Peyer's patch (tissue), 4 donors: ENCODE results near the gene DCAF11. TPM values are rescaled to one million over a fixed set of nuclear protein-coding genes. Genes with fewer than 3 reads are reported as not detected.

Source experiments
- small RNA-seq, 2 donors: library from RNA; depleted of rRNA; stranded (forward); fragments of <200 nt; gene quantifications; one replicate each; pipeline ENCODE3, GENCODE V24; 2016
- total RNA-seq, 4 donors: library from RNA; depleted of rRNA; stranded (reverse); fragments of >200 nt; gene quantifications; one replicate each; pipeline ENCODE4 v1.1.0, GENCODE V29; 2016

The DCAF11 gene
- total RNA-seq, 4 donors from 2014 or later, result 113 to 214 (median 176) TPM

Small RNA genes within 50 kb of the gene (small RNA-seq; reads per million reads assigned to genes)
- gene IRF9 (0 reads per million in 2 donors), gene RNA5SP383 (0.12 to 0.38 reads per million in 2 donors)

Other genes with a start within 250 kb of the DCAF11 start
- 10 to 100 TPM; 52.8 to 77.9 (median 62.4) TPM for gene DHRS4, start 161.0 kb upstream of the DCAF11 start, total RNA-seq
- 10 to 100 TPM; 23.1 to 36.1 (median 30.8) TPM for gene DHRS4L2, start 125.8 kb upstream of the DCAF11 start, total RNA-seq
- 1 to 10 TPM; 1.3 to 5.8 (median 2.8) TPM for gene CARMIL3, start 62.8 kb upstream of the DCAF11 start, total RNA-seq
- 1 to 10 TPM in 3 of 4 donors, not detected in 1; 1.9 to 4.6 (median 3.6) TPM for gene CPNE6, start 43.2 kb upstream of the DCAF11 start, total RNA-seq
- 100 to 1,000 TPM in 3 of 4 donors, 10 to 100 TPM in 1; 53.6 to 820 (median 644) TPM for gene PCK2, start 20.5 kb upstream of the DCAF11 start, total RNA-seq
- 10 to 100 TPM in 2 of 4 donors, 1 to 10 TPM in 1, not detected in 1; 4.6 to 14.2 (median 13.5) TPM for gene NRL, start 172 bp downstream of the DCAF11 start, total RNA-seq
- 10 to 100 TPM in 1 of 4 donors, 1 to 10 TPM in 2, not detected in 1; 2.6 to 11.3 (median 3.9) TPM for gene FITM1, start 15.9 kb downstream of the DCAF11 start, total RNA-seq
- gene PSME1, start 21.4 kb downstream of the DCAF11 start, total RNA-seq, result 100 to 1,000 TPM; 114 to 289 (median 200) TPM
- 10 to 100 TPM in 3 of 4 donors, 1 to 10 TPM in 1; 7.4 to 38.7 (median 34.0) TPM for gene EMC9, start 26.8 kb downstream of the DCAF11 start, total RNA-seq
- 100 to 1,000 TPM; 119 to 258 (median 162) TPM for gene PSME2, start 31.8 kb downstream of the DCAF11 start, total RNA-seq
- gene RNF31, start 32.7 kb downstream of the DCAF11 start, total RNA-seq, result 10 to 100 TPM; 46.4 to 90.8 (median 71.1) TPM
- gene IRF9, start 46.5 kb downstream of the DCAF11 start, total RNA-seq, result 100 to 1,000 TPM in 1 of 4 donors, 10 to 100 TPM in 3; 64.1 to 219 (median 80.8) TPM
- 10 to 100 TPM; 18.6 to 74.3 (median 37.8) TPM for gene REC8, start 57.3 kb downstream of the DCAF11 start, total RNA-seq
- 10 to 100 TPM; 12.8 to 56.9 (median 34.2) TPM for gene IPO4, start 74.0 kb downstream of the DCAF11 start, total RNA-seq
- gene TM9SF1, start 80.7 kb downstream of the DCAF11 start, total RNA-seq, result 10 to 100 TPM; 22.3 to 80.7 (median 49.8) TPM
- 1 to 10 TPM in 1 of 4 donors, under 1 TPM in 1, not detected in 2; 0.70 to 1.2 TPM for gene TSSK4, start 90.9 kb downstream of the DCAF11 start, total RNA-seq
- gene CHMP4A, start 98.7 kb downstream of the DCAF11 start, total RNA-seq, result 100 to 1,000 TPM in 1 of 4 donors, 10 to 100 TPM in 3; 31.4 to 190 (median 54.3) TPM
- 10 to 100 TPM in 2 of 4 donors, 1 to 10 TPM in 2; 7.4 to 17.5 (median 10.5) TPM for gene MDP1, start 101.3 kb downstream of the DCAF11 start, total RNA-seq
- gene NEDD8, start 117.6 kb downstream of the DCAF11 start, total RNA-seq, result 10 to 100 TPM; 44.1 to 77.6 (median 67.9) TPM
- gene GMPR2, start 118.2 kb downstream of the DCAF11 start, total RNA-seq, result 10 to 100 TPM; 52.7 to 59.4 (median 55.3) TPM
- gene TINF2, start 127.8 kb downstream of the DCAF11 start, total RNA-seq, result 10 to 100 TPM; 26.4 to 39.6 (median 36.9) TPM
- gene TGM1, start 148.4 kb downstream of the DCAF11 start, total RNA-seq, result 10 to 100 TPM in 1 of 4 donors, 1 to 10 TPM in 3; 1.2 to 11.3 (median 5.9) TPM
- 10 to 100 TPM; 57.3 to 84.6 (median 77.6) TPM for gene RABGGTA, start 156.8 kb downstream of the DCAF11 start, total RNA-seq
- gene DHRS1, start 185.0 kb downstream of the DCAF11 start, total RNA-seq, result 100 to 1,000 TPM in 1 of 4 donors, 10 to 100 TPM in 3; 51.2 to 130 (median 67.1) TPM
- 10 to 100 TPM; 14.5 to 30.0 (median 22.4) TPM for gene NOP9, start 185.1 kb downstream of the DCAF11 start, total RNA-seq
- 100 to 1,000 TPM in 2 of 4 donors, 10 to 100 TPM in 2; 22.3 to 184 (median 136) TPM for gene CIDEB, start 193.2 kb downstream of the DCAF11 start, total RNA-seq
- 10 to 100 TPM in 2 of 4 donors, 1 to 10 TPM in 2; 7.7 to 37.2 (median 12.2) TPM for gene LTB4R2, start 195.4 kb downstream of the DCAF11 start, total RNA-seq
- gene LTB4R, start 196.7 kb downstream of the DCAF11 start, total RNA-seq, result 10 to 100 TPM in 2 of 4 donors, 1 to 10 TPM in 2; 5.1 to 28.5 (median 10.1) TPM
- gene ADCY4, start 220.3 kb downstream of the DCAF11 start, total RNA-seq, result 10 to 100 TPM; 12.1 to 53.6 (median 26.9) TPM
- gene RIPK3, start 225.2 kb downstream of the DCAF11 start, total RNA-seq, result 10 to 100 TPM; 45.2 to 72.0 (median 64.0) TPM